ENCODE results near the gene DCTN3. TPM values are rescaled to one million over a fixed set of nuclear protein-coding genes. Genes with fewer than 3 reads are reported as not detected.

Gene DCTN3
- total RNA-seq, 1 donor from 2014 or later, result 72.2 TPM

GRCh38 chr9:34582787-34583186 lies 37.5 kb downstream of the DCTN3 start:
- no peak for TF ChIP-seq CTCF (IDR thresholded peaks at IDR 0.05)
- Histone ChIP-seq H3K9me3 (no peaks in the 10 kb centered on the region), H3K36me3 (no peaks in the 10 kb centered on the region), H3K4me3 (no peak overlapping the region), H3K27me3 (ENCODE audit: low read depth) (peaks cover 79% of the 10 kb centered on the region), H3K27ac (no peak overlapping the region), H3K4me1 (peaks cover 11% of the 10 kb centered on the region)
- ATAC-seq (no peak), DNase-seq (no peak)
- intact Hi-C loops (cut with DNase I), result no loop called here

- intact Hi-C loops (cut with DNase I), result no loop called here
- DNase-seq, result no peak
- H3K27ac ChIP-seq, result no peak overlapping the region
These were observed 39.0 kb downstream of the DCTN3 start for GRCh38 chr9:34581318-34581717.

GRCh38 chr9:34580358-34580757 lies 39.9 kb downstream of the DCTN3 start:
- Histone ChIP-seq H3K27me3 (ENCODE audit: low read depth) (peaks cover 76% of the 10 kb centered on the region), H3K9me3 (no peaks in the 10 kb centered on the region), H3K4me1 (peaks cover 11% of the 10 kb centered on the region), H3K4me3 (no peak overlapping the region), H3K27ac (no peak overlapping the region), H3K36me3 (no peaks in the 10 kb centered on the region)
- intact Hi-C loops (cut with DNase I), result no loop called here
- TF ChIP-seq CTCF (IDR thresholded peaks at IDR 0.05), result no peak
- DNase-seq (no peak), ATAC-seq (no peak)

More at GRCh38 chr9:34581318-34581717, 39.0 kb downstream of the DCTN3 start:
- no peak for ATAC-seq
- no peaks in the 10 kb centered on the region for H3K9me3 ChIP-seq
- TF ChIP-seq CTCF (IDR thresholded peaks at IDR 0.05), result no peak
- H3K36me3 ChIP-seq, result no peaks in the 10 kb centered on the region
- H3K4me3 ChIP-seq, result no peak overlapping the region
- peaks cover 11% of the 10 kb centered on the region for H3K4me1 ChIP-seq
- H3K27me3 ChIP-seq (ENCODE audit: low read depth), result peaks cover 78% of the 10 kb centered on the region

GRCh38 chr9:34579808-34580163 lies 40.5 kb downstream of the DCTN3 start:
- TF ChIP-seq CTCF (IDR thresholded peaks at IDR 0.05), result no peak
- Histone ChIP-seq H3K9me3 (no peaks in the 10 kb centered on the region), H3K4me3 (no peak overlapping the region), H3K27ac (no peak overlapping the region), H3K36me3 (no peaks in the 10 kb centered on the region), H3K4me1 (peaks cover 11% of the 10 kb centered on the region), H3K27me3 (ENCODE audit: low read depth) (peaks cover 75% of the 10 kb centered on the region)
- no peak for ATAC-seq
- DNase-seq, result no peak
- intact Hi-C loops (cut with DNase I), result no loop called here

- no peak for TF ChIP-seq CTCF (IDR thresholded peaks at IDR 0.05)
- Histone ChIP-seq H3K27ac (no peak overlapping the region), H3K27me3 (ENCODE audit: low read depth) (peaks cover 75% of the 10 kb centered on the region), H3K4me3 (no peak overlapping the region), H3K4me1 (peaks cover 11% of the 10 kb centered on the region), H3K36me3 (no peaks in the 10 kb centered on the region), H3K9me3 (no peaks in the 10 kb centered on the region)
- no peak for DNase-seq
- ATAC-seq, result no peak
- intact Hi-C loops (cut with DNase I), result no loop called here
These were observed 41.0 kb downstream of the DCTN3 start for GRCh38 chr9:34579104-34579807.

Data from lower lobe of right lung (tissue), 2 donors.